ENCODE measurements around the gene RASGRP1. TPM values are rescaled to one million over a fixed set of nuclear protein-coding genes. Genes with fewer than 3 reads are reported as not detected.
"Not testable (repeated sequence)": the region's sequence is repeated elsewhere in the genome, so short reads cannot be mapped to it uniquely, and the experiment has no call there.

Gene RASGRP1
- total RNA-seq, 2 donors from 2014 or later = 121 to 138 TPM

- ATAC-seq = no peak
- Mint-ChIP-seq H3K4me1 (no peaks in the 10 kb centered on the region), H3K36me3 (ENCODE audit: low read depth) (peaks cover 3% of the 10 kb centered on the region), H3K27me3 (no peaks in the 10 kb centered on the region), H3K4me3 (no peak overlapping the region), H3K27ac (no peak overlapping the region)
- no peak for DNase-seq
- no peaks in the 10 kb centered on the region for H3K9me3 ChIP-seq (ENCODE audit: control insufficient read depth, low read length, poor library complexity, severe bottlenecking)
These were observed 32.7 kb upstream of the RASGRP1 start for GRCh38 chr15:38597219-38597800.

GRCh38 chr15:38593524-38593923 lies 28.9 kb upstream of the RASGRP1 start:
- DNase-seq (no peak), ATAC-seq (no peak)
- no peak overlapping the region for H3K27ac Mint-ChIP-seq
- no peaks in the 10 kb centered on the region for H3K4me1 Mint-ChIP-seq
- H3K4me3 Mint-ChIP-seq = no peak overlapping the region
- no peaks in the 10 kb centered on the region for H3K27me3 Mint-ChIP-seq
- peaks cover 3% of the 10 kb centered on the region for H3K36me3 Mint-ChIP-seq (ENCODE audit: low read depth)
- no peaks in the 10 kb centered on the region for H3K9me3 ChIP-seq (ENCODE audit: control insufficient read depth, low read length, poor library complexity, severe bottlenecking)

GRCh38 chr15:38589502-38589901 lies 24.9 kb upstream of the RASGRP1 start:
- Mint-ChIP-seq H3K4me3 (no peak overlapping the region), H3K27ac (no peak overlapping the region), H3K36me3 (ENCODE audit: low read depth) (no peaks in the 10 kb centered on the region), H3K27me3 (no peaks in the 10 kb centered on the region), H3K4me1 (peaks cover 4% of the 10 kb centered on the region)
- ATAC-seq = no peak
- no peak for DNase-seq
- H3K9me3 ChIP-seq (ENCODE audit: control insufficient read depth, low read length, poor library complexity, severe bottlenecking) = no peaks in the 10 kb centered on the region

- H3K36me3 Mint-ChIP-seq (ENCODE audit: low read depth) = no peaks in the 10 kb centered on the region
- no peak overlapping the region for H3K4me3 Mint-ChIP-seq
- no peak for ATAC-seq
- H3K4me1 Mint-ChIP-seq = peaks cover 4% of the 10 kb centered on the region
- no peak overlapping the region for H3K27ac Mint-ChIP-seq
- H3K27me3 Mint-ChIP-seq = no peaks in the 10 kb centered on the region
- H3K9me3 ChIP-seq (ENCODE audit: control insufficient read depth, low read length, poor library complexity, severe bottlenecking) = no peaks in the 10 kb centered on the region
- DNase-seq = no peak
These were observed 24.1 kb upstream of the RASGRP1 start for GRCh38 chr15:38588672-38589071.

- peaks cover 4% of the 10 kb centered on the region for H3K4me1 Mint-ChIP-seq
- ATAC-seq (no peak), DNase-seq (no peak)
- H3K4me3 Mint-ChIP-seq = no peak overlapping the region
- no peaks in the 10 kb centered on the region for H3K36me3 Mint-ChIP-seq (ENCODE audit: low read depth)
- no peaks in the 10 kb centered on the region for H3K9me3 ChIP-seq (ENCODE audit: control insufficient read depth, low read length, poor library complexity, severe bottlenecking)
- no peak overlapping the region for H3K27ac Mint-ChIP-seq
- H3K27me3 Mint-ChIP-seq = no peaks in the 10 kb centered on the region
These were observed 22.6 kb upstream of the RASGRP1 start for GRCh38 chr15:38587214-38587613.

- H3K9me3 ChIP-seq (ENCODE audit: control insufficient read depth, low read length, poor library complexity, severe bottlenecking); H3K27ac Mint-ChIP-seq; H3K27me3 Mint-ChIP-seq: not testable (repeated sequence)
These were observed 21.4 kb upstream of the RASGRP1 start for GRCh38 chr15:38586005-38586404.

GRCh38 chr15:38578626-38579025 lies 14.0 kb upstream of the RASGRP1 start:
- no peak for DNase-seq
- Mint-ChIP-seq H3K4me3 (no peak overlapping the region), H3K27ac (no peak overlapping the region), H3K27me3 (no peaks in the 10 kb centered on the region), H3K36me3 (ENCODE audit: low read depth) (peaks cover 2% of the 10 kb centered on the region), H3K4me1 (peaks cover 10% of the 10 kb centered on the region)
- H3K9me3 ChIP-seq (ENCODE audit: control insufficient read depth, low read length, poor library complexity, severe bottlenecking) = no peaks in the 10 kb centered on the region
- ATAC-seq = no peak

More at GRCh38 chr15:38586005-38586404, 21.4 kb upstream of the RASGRP1 start:
- H3K4me3 Mint-ChIP-seq; ATAC-seq; DNase-seq; H3K4me1 Mint-ChIP-seq; H3K36me3 Mint-ChIP-seq (ENCODE audit: low read depth): not testable (repeated sequence)

GRCh38 chr15:38577424-38577987 lies 12.9 kb upstream of the RASGRP1 start:
- H3K4me3 Mint-ChIP-seq = peak overlapping the region; percentile 28

GRCh38 chr15:38576837-38577236 lies 12.2 kb upstream of the RASGRP1 start:
- Mint-ChIP-seq H3K27ac (peak overlapping the region; percentile 34), H3K27me3 (no peaks in the 10 kb centered on the region), H3K4me1 (peaks cover 10% of the 10 kb centered on the region), H3K4me3 (peak overlapping the region; percentile 33), H3K36me3 (ENCODE audit: low read depth) (peaks cover 2% of the 10 kb centered on the region)
- no peaks in the 10 kb centered on the region for H3K9me3 ChIP-seq (ENCODE audit: control insufficient read depth, low read length, poor library complexity, severe bottlenecking)
- no peak for ATAC-seq
- no peak for DNase-seq

More at GRCh38 chr15:38577424-38577987, 12.9 kb upstream of the RASGRP1 start:
- ATAC-seq = no peak
- H3K36me3 Mint-ChIP-seq (ENCODE audit: low read depth) = peaks cover 2% of the 10 kb centered on the region
- H3K27ac Mint-ChIP-seq = peak overlapping the region; percentile 34
- H3K9me3 ChIP-seq (ENCODE audit: control insufficient read depth, low read length, poor library complexity, severe bottlenecking) = no peaks in the 10 kb centered on the region
- no peaks in the 10 kb centered on the region for H3K27me3 Mint-ChIP-seq
- no peak for DNase-seq
- peaks cover 10% of the 10 kb centered on the region for H3K4me1 Mint-ChIP-seq

- Mint-ChIP-seq H3K36me3 (ENCODE audit: low read depth) (peaks cover 2% of the 10 kb centered on the region), H3K27me3 (no peaks in the 10 kb centered on the region), H3K27ac (no peak overlapping the region), H3K4me1 (peaks cover 10% of the 10 kb centered on the region), H3K4me3 (no peak overlapping the region)
- no peak for DNase-seq
- ATAC-seq = no peak
- no peaks in the 10 kb centered on the region for H3K9me3 ChIP-seq (ENCODE audit: control insufficient read depth, low read length, poor library complexity, severe bottlenecking)
These were observed 11.6 kb upstream of the RASGRP1 start for GRCh38 chr15:38576261-38576660.

GRCh38 chr15:38565287-38565670 lies 665 bp upstream of the RASGRP1 start:
- no peak for DNase-seq
- H3K27ac Mint-ChIP-seq = peak overlapping the region; percentile 98
- H3K4me3 Mint-ChIP-seq = peak overlapping the region; percentile 97
- no peak for ATAC-seq
- no peaks in the 10 kb centered on the region for H3K27me3 Mint-ChIP-seq
- no peaks in the 10 kb centered on the region for H3K9me3 ChIP-seq (ENCODE audit: control insufficient read depth, low read length, poor library complexity, severe bottlenecking)
- H3K4me1 Mint-ChIP-seq = peaks cover 35% of the 10 kb centered on the region
- peaks cover 5% of the 10 kb centered on the region for H3K36me3 Mint-ChIP-seq (ENCODE audit: low read depth)

- Mint-ChIP-seq H3K4me1 (peaks cover 46% of the 10 kb centered on the region), H3K27me3 (no peaks in the 10 kb centered on the region), H3K36me3 (ENCODE audit: low read depth) (peaks cover 13% of the 10 kb centered on the region), H3K27ac (peak overlapping the region; percentile 98), H3K4me3 (peak overlapping the region; percentile 97)
- ATAC-seq = peak; percentile 78
- peak; percentile 80 to 89 (median 83) for DNase-seq
- H3K9me3 ChIP-seq (ENCODE audit: control insufficient read depth, low read length, poor library complexity, severe bottlenecking) = no peaks in the 10 kb centered on the region
These were observed 693 bp downstream of the RASGRP1 start for GRCh38 chr15:38563723-38564519.

- no peaks in the 10 kb centered on the region for H3K27me3 Mint-ChIP-seq
- DNase-seq = no peak
- H3K4me3 Mint-ChIP-seq = peak overlapping the region; percentile 97
- H3K27ac Mint-ChIP-seq = peak overlapping the region; percentile 98
- H3K36me3 Mint-ChIP-seq (ENCODE audit: low read depth) = peaks cover 20% of the 10 kb centered on the region
- ATAC-seq = no peak
- H3K9me3 ChIP-seq (ENCODE audit: control insufficient read depth, low read length, poor library complexity, severe bottlenecking) = no peaks in the 10 kb centered on the region
- H3K4me1 Mint-ChIP-seq = peaks cover 61% of the 10 kb centered on the region
These were observed 2.3 kb downstream of the RASGRP1 start for GRCh38 chr15:38562278-38562677.
